Myocyte (in vitro differentiated cells): ENCODE data around the gene SEPTIN12. TPM values are rescaled to one million over a fixed set of nuclear protein-coding genes. Genes with fewer than 3 reads are reported as not detected.

ENCODE experiments used
- DNase-seq: peaks from one replicate; pipeline ENCODE4 v3.0.0-alpha.2; 2012; ENCODE audit warnings: low read depth
- total RNA-seq: library from RNA; depleted of rRNA; stranded (reverse); fragments of >200 nt; gene quantifications from 2 replicates; pipeline ENCODE4 v1.2.3, GENCODE V29; 2014

Gene SEPTIN12
- total RNA-seq, 1 donor from 2014 or later, result not detected

DNA sequence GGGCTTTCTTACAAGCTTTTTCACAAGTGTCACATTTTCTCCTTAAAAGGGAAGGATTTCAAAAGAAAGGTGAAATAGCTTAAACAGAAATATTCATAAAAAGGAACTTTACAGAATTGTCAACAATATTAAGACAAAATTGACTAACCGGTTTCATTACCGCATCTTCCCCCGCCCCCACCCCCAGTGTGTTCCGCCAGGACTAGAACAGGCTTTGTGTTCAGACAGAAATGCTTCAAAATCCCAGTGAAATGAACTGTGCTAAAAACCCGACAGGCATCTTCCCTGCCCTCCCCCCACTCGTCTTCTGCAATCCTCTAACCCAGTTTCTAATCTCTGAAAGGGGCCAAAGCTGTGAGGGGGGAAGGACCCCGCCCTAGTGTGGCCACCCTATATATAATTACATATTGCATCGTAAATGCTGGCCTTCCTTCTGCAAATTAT, 15.3 kb upstream of the SEPTIN12 start:
- DNase-seq, result no peak

DNA sequence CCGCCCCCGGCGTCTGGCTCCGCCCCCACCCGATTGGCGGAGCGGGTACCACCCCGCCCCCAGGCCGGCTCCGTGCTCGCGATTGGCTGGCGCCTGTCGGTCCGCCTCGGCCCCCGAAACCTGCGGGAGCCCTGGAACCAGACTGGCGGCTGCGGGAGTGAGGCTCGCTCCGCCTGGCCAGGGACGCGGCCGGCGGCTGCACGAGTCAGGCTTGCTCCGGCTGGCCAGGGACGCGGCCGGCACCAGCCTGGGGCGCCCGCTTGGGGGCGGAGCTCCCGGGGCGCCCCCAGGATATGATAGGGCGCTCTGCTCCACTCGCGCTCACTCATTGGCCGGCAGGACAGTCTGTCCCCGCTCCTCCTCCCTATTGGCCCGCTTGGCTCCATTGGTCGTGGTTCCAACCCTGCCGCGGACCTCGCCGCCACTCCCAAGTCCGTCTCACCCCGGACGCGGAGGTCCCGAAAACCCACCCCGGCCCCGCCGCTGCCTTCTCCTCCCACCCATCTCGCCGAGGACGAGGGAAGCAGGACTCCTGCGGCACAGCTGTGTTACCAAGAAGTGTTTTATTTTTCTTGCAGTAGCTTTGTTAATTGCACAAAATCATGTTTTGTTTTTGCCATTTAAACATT, 14.6 kb upstream of the SEPTIN12 start:
- DNase-seq, result peak; percentile 94

GRCh38 chr16:4801962-4802658, 14.0 kb upstream of the SEPTIN12 start, which contains the start of gene ROGDI:
TSS of gene ROGDI (minus strand) at chr16:4802633. CDS start at chr16:4802571, 62 bp downstream.
- peak; percentile 32 for DNase-seq

DNA sequence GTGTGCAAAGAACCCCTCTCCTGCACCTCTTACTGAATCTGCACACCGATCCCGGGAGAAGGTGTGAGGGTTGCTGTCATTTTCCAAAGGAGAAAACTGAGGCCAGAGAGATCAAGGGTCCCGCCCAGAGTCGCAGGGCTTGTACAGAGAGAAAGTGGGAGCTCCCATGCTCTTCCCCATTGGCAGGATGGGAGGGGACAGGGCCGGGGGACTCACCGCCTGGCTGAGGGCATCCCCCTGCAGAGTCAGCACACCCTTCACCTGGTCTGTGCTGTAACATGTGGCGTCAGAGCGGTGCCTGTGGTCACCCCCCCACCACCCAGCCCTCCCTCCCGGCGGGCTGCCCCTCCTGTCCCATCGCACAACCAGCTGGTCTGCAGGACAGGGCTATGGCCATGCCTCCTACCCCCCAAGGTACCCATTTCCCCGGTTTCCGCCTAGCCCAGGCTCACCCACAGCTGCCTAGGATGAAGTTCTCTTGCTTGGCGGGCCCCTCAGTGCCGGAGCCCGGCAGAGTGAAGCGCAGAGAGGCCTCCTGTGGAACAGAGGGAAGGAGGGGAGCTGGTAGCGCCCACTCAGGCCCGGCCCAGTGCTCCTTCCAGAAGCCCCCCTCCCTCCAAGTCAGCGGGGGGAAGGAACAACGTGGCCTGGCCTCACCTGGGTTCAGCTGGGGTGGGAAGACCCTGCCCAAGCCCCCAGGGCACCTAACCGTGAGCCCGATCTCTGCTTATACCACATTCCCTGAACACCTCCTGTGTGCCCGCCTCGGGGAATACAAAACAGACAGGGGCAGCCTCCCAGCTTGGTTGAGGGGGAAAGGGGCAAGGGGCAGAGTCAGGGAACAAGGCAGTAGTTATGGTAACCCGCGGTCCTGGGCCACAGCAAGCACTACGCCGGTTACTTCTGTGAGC, 13.2 kb upstream of the SEPTIN12 start:
- DNase-seq, result no peak

DNA sequence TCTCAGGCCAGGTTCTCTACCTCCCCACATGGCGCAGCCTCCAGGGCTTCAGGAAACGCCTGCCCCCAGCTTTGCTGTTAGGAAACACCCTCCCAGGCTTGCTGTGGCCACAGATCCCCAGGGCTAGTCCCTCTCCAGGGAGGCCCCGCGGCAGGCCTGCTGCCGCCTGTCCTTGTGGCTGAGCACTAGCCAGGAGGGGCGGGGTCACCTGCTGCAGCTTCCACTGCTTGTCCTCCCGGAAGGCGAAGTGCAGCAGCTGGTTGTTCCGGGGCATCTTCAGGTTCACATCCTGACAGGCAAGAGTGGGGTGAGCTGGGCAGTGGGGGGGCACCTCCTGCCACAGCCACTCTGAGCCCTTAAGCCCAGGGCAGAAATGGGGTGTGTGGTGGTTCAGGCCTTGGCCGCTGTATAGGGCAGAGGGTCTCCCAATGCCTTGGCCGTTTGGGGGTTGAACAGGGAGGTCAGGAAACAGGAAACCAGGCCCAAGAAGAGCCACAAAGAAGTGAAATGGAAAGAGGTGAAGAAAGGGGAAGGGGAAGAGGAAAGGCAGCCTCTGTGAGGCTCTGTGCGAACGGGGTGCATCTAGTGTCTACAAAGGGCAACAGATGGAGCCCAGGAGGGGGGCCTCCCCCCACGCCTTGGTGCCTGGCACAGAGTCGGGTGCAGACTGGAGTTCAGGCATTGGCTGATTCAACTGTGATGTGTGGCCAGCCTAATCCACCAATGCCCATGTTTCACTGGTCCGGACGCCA, 12.3 kb upstream of the SEPTIN12 start:
- DNase-seq, result peak; percentile 66

GRCh38 chr16:4799171-4799855, 11.2 kb upstream of the SEPTIN12 start:
- no peak for DNase-seq

DNA sequence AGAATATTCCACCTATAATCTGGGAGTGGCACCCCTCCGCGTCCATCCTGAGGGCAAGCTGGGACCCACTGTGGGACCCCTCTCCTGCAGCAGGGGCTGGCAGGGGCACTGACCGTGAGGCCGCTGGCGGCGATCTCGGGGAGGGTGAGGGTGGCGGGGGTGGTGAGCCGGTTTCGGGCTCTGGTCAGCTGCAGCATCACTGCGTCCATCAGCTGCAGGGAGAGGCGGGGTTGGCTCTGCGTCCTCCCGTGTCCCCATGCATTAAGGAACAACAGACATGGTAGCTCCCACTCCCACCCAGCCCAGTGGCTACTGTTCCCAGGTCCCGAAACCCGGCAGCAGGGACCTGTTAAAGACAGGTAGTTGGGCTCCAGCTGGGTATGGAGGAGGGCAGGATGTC, 10.3 kb upstream of the SEPTIN12 start:
- DNase-seq, result no peak

- no peak for DNase-seq
Measured at GRCh38 chr16:4797805-4798252, 9.7 kb upstream of the SEPTIN12 start.

- DNase-seq, result no peak
Measured at GRCh38 chr16:4796982-4797804, 9.0 kb upstream of the SEPTIN12 start.

DNA sequence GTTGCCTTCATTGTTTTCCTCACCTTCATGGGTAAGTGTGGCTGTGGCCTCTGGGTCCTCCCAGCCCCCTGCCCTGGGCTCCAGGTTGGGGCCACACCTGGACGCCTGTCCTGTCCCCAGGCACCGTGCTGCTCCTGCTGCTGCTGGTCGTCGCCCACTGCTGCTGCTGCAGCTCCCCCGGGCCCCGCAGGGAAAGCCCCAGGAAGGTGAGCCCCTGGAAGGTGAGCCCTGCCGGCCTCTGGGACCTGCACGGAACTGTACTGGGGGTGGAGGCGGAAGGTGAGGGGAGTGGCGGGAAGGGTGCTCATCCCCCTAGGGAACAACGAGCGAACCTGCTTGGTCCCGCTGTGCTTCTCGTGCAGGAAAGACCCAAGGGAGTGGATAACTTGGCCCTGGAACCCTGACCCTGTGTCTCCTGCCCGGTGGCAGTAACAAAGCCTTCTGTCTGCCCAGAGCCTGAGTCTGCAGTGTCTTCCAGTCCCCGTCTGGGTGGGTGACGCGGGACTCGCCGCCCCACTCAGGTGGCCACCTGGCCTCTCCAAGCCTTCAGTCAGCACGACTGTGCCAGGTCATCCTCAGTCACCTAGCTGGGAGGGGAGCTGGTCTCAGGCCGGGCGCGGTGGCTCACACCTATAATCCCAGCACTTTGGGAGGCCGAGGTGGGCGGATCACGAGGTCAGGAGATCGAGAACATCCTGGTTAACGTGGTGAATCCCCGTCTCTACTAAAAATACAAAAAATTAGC, 7.9 kb upstream of the SEPTIN12 start:
- DNase-seq, result no peak

DNA sequence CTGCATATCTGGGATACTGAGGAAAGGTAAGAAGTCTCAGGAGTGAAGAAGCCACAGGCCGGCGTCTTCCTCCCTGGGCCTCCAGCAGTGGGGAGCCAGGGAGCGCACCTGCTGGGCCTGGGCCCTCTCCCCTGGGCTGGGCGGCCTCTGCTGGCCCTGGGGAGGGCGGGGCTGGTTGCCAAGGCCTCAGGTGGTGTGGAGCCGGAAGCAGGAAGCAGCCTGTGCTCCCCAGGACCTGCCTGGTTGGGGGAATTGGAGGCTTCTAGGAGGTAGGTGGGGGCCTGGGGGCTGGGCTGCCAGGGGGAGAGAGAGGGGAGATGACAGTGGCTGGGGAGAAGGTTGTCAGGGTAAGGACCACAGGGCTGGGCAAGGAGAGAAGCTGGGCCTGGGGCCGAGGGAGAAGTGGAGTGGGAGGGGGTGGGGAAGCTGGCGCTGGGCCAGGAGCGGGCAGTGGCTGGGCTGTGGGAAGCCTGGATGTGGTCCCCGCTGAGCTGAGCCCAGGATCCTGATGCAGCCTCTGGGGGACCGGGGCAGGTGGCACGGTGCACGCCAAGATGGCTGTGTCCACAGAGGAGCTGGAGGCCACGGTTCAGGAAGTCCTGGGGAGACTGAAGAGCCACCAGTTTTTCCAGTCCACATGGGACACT, 7.2 kb upstream of the SEPTIN12 start, which contains the start of gene SMIM22:
Gene SMIM22 (plus strand): TSS at position 189 of the 647 bp plus-strand sequence. CDS start 366 bp downstream, at position 555.
- no peak for DNase-seq

- DNase-seq, result peak; percentile 27
Measured at GRCh38 chr16:4792951-4793513, 4.9 kb upstream of the SEPTIN12 start.

- peak; percentile 86 for DNase-seq
Measured at GRCh38 chr16:4790871-4791270, 2.7 kb upstream of the SEPTIN12 start.

- DNase-seq, result no peak
Measured at GRCh38 chr16:4790261-4790660, 2.1 kb upstream of the SEPTIN12 start.

- no peak for DNase-seq
Measured at GRCh38 chr16:4788910-4789309, 765 bp upstream of the SEPTIN12 start.

- DNase-seq, result no peak
Measured at GRCh38 chr16:4788489-4788889, 344 bp upstream of the SEPTIN12 start.

GRCh38 chr16:4787068-4787467, 1.1 kb downstream of the SEPTIN12 start:
- no peak for DNase-seq
